ENCODE measurements around the gene KCNQ2.
A peak's percentile ranks its signal among the peaks of the same experiment; 100 is the strongest.

KCNQ2 gene

GRCh38 chr20:63498960-63499337 is 26.5 kb upstream of the KCNQ2 start, which contains the start of gene EEF1A2:
Gene EEF1A2 (minus strand): TSS chr20:63499083. CDS start chr20:63497763, 1,320 bp downstream.
- Histone ChIP-seq H2AFZ (ENCODE audit: low read depth, low read length) (no peak within 1 kb of the TSS), H3K9me3 (ENCODE audit: low read length) (no peaks in the 10 kb centered on the region), H3K4me1 (ENCODE audit: insufficient read depth, low read length) (peaks cover 29% of the 10 kb centered on the region), H3K27me3 (ENCODE audit: insufficient read depth, low read length) (peaks cover 10% of the 10 kb centered on the region), H3K36me3 (ENCODE audit: insufficient read depth, low read length) (no peaks in the 10 kb centered on the region), H3K4me3 (ENCODE audit: low read length) (peak within 1 kb of the TSS; percentile 30)

- H3K36me3 ChIP-seq (ENCODE audit: insufficient read depth, low read length), result no peaks in the 10 kb centered on the region
- peaks cover 23% of the 10 kb centered on the region for H3K4me1 ChIP-seq (ENCODE audit: insufficient read depth, low read length)
- H3K9me3 ChIP-seq (ENCODE audit: low read length), result no peaks in the 10 kb centered on the region
- H3K27me3 ChIP-seq (ENCODE audit: insufficient read depth, low read length), result peaks cover 10% of the 10 kb centered on the region
- peak overlapping the region; percentile 30 for H3K4me3 ChIP-seq (ENCODE audit: low read length)
- H2AFZ ChIP-seq (ENCODE audit: low read depth, low read length), result no peak overlapping the region
Measured at GRCh38 chr20:63497946-63498935, 25.8 kb upstream of the KCNQ2 start.

GRCh38 chr20:63497138-63497945 is 24.9 kb upstream of the KCNQ2 start:
- peaks cover 5% of the 10 kb centered on the region for H3K9me3 ChIP-seq (ENCODE audit: low read length)
- H3K27me3 ChIP-seq (ENCODE audit: insufficient read depth, low read length), result peaks cover 10% of the 10 kb centered on the region
- peaks cover 6% of the 10 kb centered on the region for H3K36me3 ChIP-seq (ENCODE audit: insufficient read depth, low read length)

DNA sequence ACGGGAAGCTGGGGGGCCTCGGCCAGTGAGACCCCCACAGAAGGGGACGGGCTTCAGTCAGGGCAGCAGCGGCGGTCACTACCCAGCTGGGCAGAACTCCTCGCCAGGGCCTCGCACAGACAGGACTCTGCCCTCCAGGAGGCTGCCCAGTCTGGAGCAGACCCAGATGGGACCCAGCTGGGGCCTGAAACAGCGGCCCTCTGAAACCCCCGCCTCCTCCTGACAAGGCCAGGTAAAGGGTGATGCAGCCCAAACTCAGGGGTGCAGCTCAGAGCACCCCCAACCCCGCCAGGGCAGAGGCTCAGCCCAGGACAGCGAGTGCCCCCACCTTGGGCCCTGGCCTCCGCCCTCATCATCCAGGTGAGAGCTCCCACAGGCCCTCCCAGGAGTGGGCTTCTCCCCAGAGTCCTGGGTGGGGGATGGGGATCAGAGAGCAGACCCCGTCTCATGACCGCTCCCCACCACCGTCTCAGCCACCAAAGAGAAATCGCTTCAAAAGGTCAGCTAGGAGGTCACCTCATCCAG is 24.2 kb upstream of the KCNQ2 start:
- no peak overlapping the region for H3K4me3 ChIP-seq (ENCODE audit: low read length)
- H3K4me1 ChIP-seq (ENCODE audit: insufficient read depth, low read length), result peaks cover 10% of the 10 kb centered on the region
- peaks cover 5% of the 10 kb centered on the region for H3K9me3 ChIP-seq (ENCODE audit: low read length)
- H2AFZ ChIP-seq (ENCODE audit: low read depth, low read length), result no peak overlapping the region
- H3K27me3 ChIP-seq (ENCODE audit: insufficient read depth, low read length), result peaks cover 10% of the 10 kb centered on the region
- H3K36me3 ChIP-seq (ENCODE audit: insufficient read depth, low read length), result peaks cover 6% of the 10 kb centered on the region

More at GRCh38 chr20:63497138-63497945, 24.9 kb upstream of the KCNQ2 start:
- Histone ChIP-seq H3K4me1 (ENCODE audit: insufficient read depth, low read length) (peaks cover 14% of the 10 kb centered on the region), H3K4me3 (ENCODE audit: low read length) (no peak overlapping the region), H2AFZ (ENCODE audit: low read depth, low read length) (no peak overlapping the region)

GRCh38 chr20:63495741-63496595 is 23.5 kb upstream of the KCNQ2 start:
- Histone ChIP-seq H2AFZ (ENCODE audit: low read depth, low read length) (no peak overlapping the region), H3K4me3 (ENCODE audit: low read length) (no peak overlapping the region), H3K27me3 (ENCODE audit: insufficient read depth, low read length) (peaks cover 10% of the 10 kb centered on the region), H3K9me3 (ENCODE audit: low read length) (peaks cover 5% of the 10 kb centered on the region), H3K4me1 (ENCODE audit: insufficient read depth, low read length) (peaks cover 10% of the 10 kb centered on the region), H3K36me3 (ENCODE audit: insufficient read depth, low read length) (peaks cover 6% of the 10 kb centered on the region)

GRCh38 chr20:63495167-63495720 is 22.8 kb upstream of the KCNQ2 start:
- Histone ChIP-seq H3K4me1 (ENCODE audit: insufficient read depth, low read length) (peaks cover 10% of the 10 kb centered on the region), H3K36me3 (ENCODE audit: insufficient read depth, low read length) (peaks cover 6% of the 10 kb centered on the region), H3K9me3 (ENCODE audit: low read length) (peaks cover 5% of the 10 kb centered on the region), H3K27me3 (ENCODE audit: insufficient read depth, low read length) (peaks cover 10% of the 10 kb centered on the region), H3K4me3 (ENCODE audit: low read length) (no peak overlapping the region), H2AFZ (ENCODE audit: low read depth, low read length) (no peak overlapping the region)

DNA sequence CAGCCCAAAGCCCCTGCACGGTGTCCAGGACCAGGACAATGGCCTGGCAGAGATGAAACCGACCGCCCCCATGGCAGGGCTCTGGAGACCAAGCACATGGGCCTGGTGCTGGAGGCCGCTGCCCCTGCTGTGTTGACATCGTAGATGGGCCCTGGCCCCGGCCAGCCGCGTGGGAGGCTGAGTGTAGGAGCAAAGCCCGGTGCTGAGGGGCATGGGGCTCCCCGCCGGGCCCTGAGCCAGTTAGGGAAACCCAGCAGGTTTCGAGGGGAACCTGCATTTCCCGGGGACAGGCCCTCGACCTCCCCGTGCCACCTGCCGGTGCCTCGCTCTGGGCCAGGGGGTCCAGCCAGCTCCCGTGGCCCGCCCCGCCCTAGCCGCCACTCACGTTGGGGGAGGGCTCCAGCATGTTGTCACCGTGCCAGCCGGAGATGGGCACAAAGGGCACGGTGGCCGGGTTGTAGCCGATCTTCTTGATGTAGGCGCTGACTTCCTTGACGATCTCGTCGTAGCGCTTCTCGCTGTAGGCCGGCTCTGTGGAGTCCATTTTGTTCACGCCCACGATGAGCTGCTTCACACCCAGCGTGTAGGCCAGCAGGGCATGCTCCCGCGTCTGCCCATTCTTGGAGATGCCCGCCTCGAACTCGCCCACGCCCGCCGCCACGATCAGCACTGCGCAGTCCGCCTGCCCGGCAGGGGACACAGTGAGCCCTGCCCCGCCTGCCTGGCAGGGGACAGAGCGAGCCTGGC is 22.1 kb upstream of the KCNQ2 start:
- Histone ChIP-seq H3K4me3 (ENCODE audit: low read length) (no peak overlapping the region), H3K4me1 (ENCODE audit: insufficient read depth, low read length) (peaks cover 9% of the 10 kb centered on the region), H3K27me3 (ENCODE audit: insufficient read depth, low read length) (peaks cover 10% of the 10 kb centered on the region), H3K9me3 (ENCODE audit: low read length) (peaks cover 5% of the 10 kb centered on the region), H2AFZ (ENCODE audit: low read depth, low read length) (no peak overlapping the region), H3K36me3 (ENCODE audit: insufficient read depth, low read length) (peaks cover 6% of the 10 kb centered on the region)

DNA sequence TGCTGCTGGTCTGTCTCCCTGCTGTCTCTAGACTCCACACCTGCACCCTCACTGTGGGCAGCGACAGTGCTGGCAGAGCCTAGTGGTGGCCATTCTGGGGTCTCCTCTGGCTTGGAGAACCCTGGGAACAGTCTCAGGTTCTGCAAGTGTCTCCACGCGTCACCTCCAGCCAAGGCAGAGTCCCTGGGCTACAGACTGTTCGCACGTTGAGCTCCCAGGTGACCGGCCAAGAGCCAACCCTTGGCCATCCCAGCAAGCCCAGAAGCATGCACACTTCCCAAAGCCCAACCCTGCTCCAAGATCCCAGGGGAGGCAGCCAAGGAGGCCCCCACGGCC is 21.6 kb upstream of the KCNQ2 start:
- Histone ChIP-seq H3K4me1 (ENCODE audit: insufficient read depth, low read length) (peaks cover 6% of the 10 kb centered on the region), H3K27me3 (ENCODE audit: insufficient read depth, low read length) (peaks cover 13% of the 10 kb centered on the region), H3K4me3 (ENCODE audit: low read length) (no peak overlapping the region), H3K36me3 (ENCODE audit: insufficient read depth, low read length) (peaks cover 6% of the 10 kb centered on the region), H3K9me3 (ENCODE audit: low read length) (peaks cover 5% of the 10 kb centered on the region), H2AFZ (ENCODE audit: low read depth, low read length) (no peak overlapping the region)

- no peak overlapping the region for H2AFZ ChIP-seq (ENCODE audit: low read depth, low read length)
- peaks cover 6% of the 10 kb centered on the region for H3K4me1 ChIP-seq (ENCODE audit: insufficient read depth, low read length)
- peaks cover 6% of the 10 kb centered on the region for H3K36me3 ChIP-seq (ENCODE audit: insufficient read depth, low read length)
- peaks cover 18% of the 10 kb centered on the region for H3K27me3 ChIP-seq (ENCODE audit: insufficient read depth, low read length)
- peaks cover 5% of the 10 kb centered on the region for H3K9me3 ChIP-seq (ENCODE audit: low read length)
- H3K4me3 ChIP-seq (ENCODE audit: low read length), result no peak overlapping the region
Measured at GRCh38 chr20:63493563-63494020, 21.1 kb upstream of the KCNQ2 start.

DNA sequence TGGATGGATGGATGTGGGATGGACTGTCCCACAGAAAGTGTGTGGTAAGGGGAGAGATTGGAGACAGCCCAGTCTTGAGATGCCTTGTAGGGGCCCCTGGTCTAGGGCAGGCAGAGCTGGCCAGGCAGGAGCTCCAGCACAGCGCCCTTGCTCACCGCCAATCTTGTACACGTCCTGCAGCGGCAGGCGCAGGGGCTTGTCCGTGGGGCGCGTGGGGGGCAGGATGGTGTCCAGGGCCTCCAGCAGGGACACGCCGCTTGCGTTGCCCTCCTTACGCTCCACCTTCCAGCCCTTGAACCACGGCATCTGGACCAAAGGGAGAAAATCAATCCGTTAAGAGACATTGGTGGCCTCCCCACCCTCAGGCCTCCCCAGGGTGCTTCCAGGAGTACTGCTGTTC is 20.5 kb upstream of the KCNQ2 start:
- peaks cover 17% of the 10 kb centered on the region for H3K27me3 ChIP-seq (ENCODE audit: insufficient read depth, low read length)
- no peak overlapping the region for H3K4me3 ChIP-seq (ENCODE audit: low read length)
- peaks cover 5% of the 10 kb centered on the region for H3K9me3 ChIP-seq (ENCODE audit: low read length)
- H3K4me1 ChIP-seq (ENCODE audit: insufficient read depth, low read length), result peaks cover 2% of the 10 kb centered on the region
- no peak overlapping the region for H2AFZ ChIP-seq (ENCODE audit: low read depth, low read length)
- peaks cover 6% of the 10 kb centered on the region for H3K36me3 ChIP-seq (ENCODE audit: insufficient read depth, low read length)

DNA sequence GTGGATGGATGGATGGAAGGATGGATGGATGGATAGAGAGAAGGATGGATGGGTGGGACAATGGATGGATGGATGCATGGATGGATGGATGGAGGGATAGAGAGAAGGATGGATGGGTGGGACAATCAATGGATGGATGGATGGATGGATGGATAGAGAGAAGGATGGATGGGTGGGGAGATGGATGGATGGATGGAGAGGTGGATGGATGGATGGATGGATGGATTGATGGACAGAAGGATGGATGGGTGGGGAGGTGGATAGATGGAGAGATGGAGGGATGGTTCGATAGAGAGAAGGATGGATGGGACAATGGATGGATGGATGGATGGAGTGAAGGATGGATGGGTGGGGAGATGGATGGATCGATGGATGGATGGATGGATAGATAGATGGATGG is 20.1 kb upstream of the KCNQ2 start:
- Histone ChIP-seq H2AFZ (ENCODE audit: low read depth, low read length) (no peak overlapping the region), H3K4me1 (ENCODE audit: insufficient read depth, low read length) (no peaks in the 10 kb centered on the region), H3K36me3 (ENCODE audit: insufficient read depth, low read length) (peaks cover 6% of the 10 kb centered on the region), H3K9me3 (ENCODE audit: low read length) (peaks cover 5% of the 10 kb centered on the region), H3K4me3 (ENCODE audit: low read length) (no peak overlapping the region), H3K27me3 (ENCODE audit: insufficient read depth, low read length) (peaks cover 15% of the 10 kb centered on the region)
